Ovary (tissue), 3 donors: ENCODE measurements around the gene GALNTL6.

Source experiments
- EP300 ChIP-seq: sonication (generic); formaldehyde crosslinking; IDR thresholded peaks from one replicate; pipeline ENCODE4 v1.6.1; 2017; ENCODE audit warnings: antibody characterized with exemption
- POLR2A ChIP-seq: fragments of 450-650 bp; IDR thresholded peaks from one replicate; pipeline ENCODE4 v1.6.1; 2017; ENCODE audit warnings: antibody characterized with exemption, mild to moderate bottlenecking, moderate library complexity
- TF ChIP-seq, protein P1 (sequence below), 3 donors: fragments of 450-650 bp in 2 of 3; fragments of 200-600 bp in 1 of 3; IDR thresholded peaks; one replicate each; pipeline versions ENCODE4 v1.5.1 to v1.8.0; 2016 to 2022; ENCODE audit warnings: antibody characterized with exemption in 3 of 3, mild to moderate bottlenecking in 1 of 3
- donor health status: DM: no; HTN: no; CAD: no.

DNA sequence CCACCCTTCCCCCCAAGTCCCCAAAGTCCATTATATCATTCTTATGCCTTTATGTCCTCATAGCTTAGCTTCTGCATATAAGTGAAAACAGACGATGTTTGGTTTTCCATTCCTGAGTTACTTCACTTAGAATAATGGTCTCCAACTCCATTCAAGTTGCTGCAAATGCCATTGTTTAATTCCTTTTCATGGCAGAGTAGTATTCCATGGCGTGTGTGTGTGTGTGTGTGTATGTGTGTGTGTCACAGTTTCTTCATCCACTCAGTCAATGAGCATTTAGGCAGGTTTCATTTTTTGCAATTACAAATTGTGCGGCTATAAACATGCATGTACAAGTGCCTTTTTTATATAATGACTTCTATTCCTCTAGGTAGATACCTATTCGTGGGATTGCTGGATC, 1248.0 kb downstream of the GALNTL6 start:
- TF ChIP-seq, protein P1, sequence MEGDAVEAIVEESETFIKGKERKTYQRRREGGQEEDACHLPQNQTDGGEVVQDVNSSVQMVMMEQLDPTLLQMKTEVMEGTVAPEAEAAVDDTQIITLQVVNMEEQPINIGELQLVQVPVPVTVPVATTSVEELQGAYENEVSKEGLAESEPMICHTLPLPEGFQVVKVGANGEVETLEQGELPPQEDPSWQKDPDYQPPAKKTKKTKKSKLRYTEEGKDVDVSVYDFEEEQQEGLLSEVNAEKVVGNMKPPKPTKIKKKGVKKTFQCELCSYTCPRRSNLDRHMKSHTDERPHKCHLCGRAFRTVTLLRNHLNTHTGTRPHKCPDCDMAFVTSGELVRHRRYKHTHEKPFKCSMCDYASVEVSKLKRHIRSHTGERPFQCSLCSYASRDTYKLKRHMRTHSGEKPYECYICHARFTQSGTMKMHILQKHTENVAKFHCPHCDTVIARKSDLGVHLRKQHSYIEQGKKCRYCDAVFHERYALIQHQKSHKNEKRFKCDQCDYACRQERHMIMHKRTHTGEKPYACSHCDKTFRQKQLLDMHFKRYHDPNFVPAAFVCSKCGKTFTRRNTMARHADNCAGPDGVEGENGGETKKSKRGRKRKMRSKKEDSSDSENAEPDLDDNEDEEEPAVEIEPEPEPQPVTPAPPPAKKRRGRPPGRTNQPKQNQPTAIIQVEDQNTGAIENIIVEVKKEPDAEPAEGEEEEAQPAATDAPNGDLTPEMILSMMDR (IDR thresholded peaks at IDR 0.05): no peak
- TF ChIP-seq EP300 (no peak), POLR2A (no peak)
